GM12878 (cell line): ENCODE results near the gene CNTNAP5.

Experiments
- CBFB ChIP-seq: IDR thresholded peaks from 2 replicates; pipeline ENCODE4 v1.6.1; 2016; ENCODE audit warnings: antibody characterized with exemption, low read depth
- CREM ChIP-seq: IDR thresholded peaks from 2 replicates; pipeline ENCODE4 v1.6.1; 2014; ENCODE audit warnings: antibody characterized with exemption, low read depth
- EGR1 ChIP-seq, 2 experiments: IDR thresholded peaks; 1 replicate in 1 of 2; 2 replicates in 1 of 2; pipeline ENCODE4 v1.6.1; 2011 to 2012; ENCODE audit warnings: low read depth in 2 of 2, low read length in 2 of 2, borderline replicate concordance in 1 of 2, mild to moderate bottlenecking in 1 of 2, moderate library complexity in 1 of 2
- EP300 ChIP-seq, 2 experiments: fragments of 150-350 bp in 1 of 2; IDR thresholded peaks; 2 replicates each; pipeline ENCODE4 v1.6.1; 2011 to 2012; ENCODE audit warnings: low read depth in 2 of 2, low read length in 2 of 2, borderline replicate concordance in 1 of 2, improper control_type of control experiment in 1 of 2, inconsistent platforms in 1 of 2; ENCODE audit not compliant: control insufficient read depth in 1 of 2
- ESRRA ChIP-seq: IDR thresholded peaks from 2 replicates; pipeline ENCODE4 v1.6.1; 2012; ENCODE audit warnings: mild to moderate bottlenecking, low read length, improper control_type of control experiment
- EZH2 ChIP-seq: IDR thresholded peaks from 2 replicates; pipeline ENCODE4 v1.6.1; 2012; ENCODE audit warnings: low read depth, mild to moderate bottlenecking, control low read depth, inconsistent platforms, low read length, borderline replicate concordance; ENCODE audit not compliant: control insufficient read depth
- GABPA ChIP-seq: IDR thresholded peaks from 2 replicates; pipeline ENCODE4 v1.6.1; 2014; ENCODE audit warnings: antibody characterized with exemption, low read depth, mild to moderate bottlenecking, inconsistent platforms
- KDM1A ChIP-seq: fragments of 200-600 bp; sonication (generic); IDR thresholded peaks from 2 replicates; pipeline ENCODE4 v1.6.1; 2016; ENCODE audit warnings: borderline replicate concordance
- NR2C1 ChIP-seq: fragments of 450-650 bp; IDR thresholded peaks from 2 replicates; pipeline ENCODE4 v1.6.1; 2017; ENCODE audit warnings: antibody characterized with exemption, mild to moderate bottlenecking, moderate library complexity
- POLR2A ChIP-seq: IDR thresholded peaks from 2 replicates; pipeline ENCODE4 v1.6.1; 2011; ENCODE audit warnings: low read depth, mild to moderate bottlenecking, low read length
- TF ChIP-seq, protein P1 (sequence below), 3 experiments: IDR thresholded peaks in 2 of 3; conservative IDR thresholded peaks in 1 of 3; 2 replicates each; pipeline ENCODE4 v1.5.1; 2011; ENCODE audit warnings: low read depth in 3 of 3, low read length in 3 of 3, mild to moderate bottlenecking in 3 of 3, control low read depth in 2 of 3, moderate library complexity in 2 of 3, inconsistent platforms in 1 of 3, mixed read lengths in 1 of 3; ENCODE audit not compliant: control insufficient read depth in 2 of 3, insufficient read depth in 1 of 3; ENCODE audit errors: extremely low read depth in 1 of 3
- TF ChIP-seq, protein P2 (sequence below): IDR thresholded peaks from 2 replicates; pipeline ENCODE4 v1.6.1; 2012; ENCODE audit warnings: mild to moderate bottlenecking, low read depth, low read length
- TF ChIP-seq, protein P3 (sequence below): IDR thresholded peaks from 2 replicates; pipeline ENCODE4 v1.6.1; 2011; ENCODE audit warnings: mild to moderate bottlenecking, low read depth, low read length, moderate library complexity; ENCODE audit not compliant: insufficient replicate concordance

DNA sequence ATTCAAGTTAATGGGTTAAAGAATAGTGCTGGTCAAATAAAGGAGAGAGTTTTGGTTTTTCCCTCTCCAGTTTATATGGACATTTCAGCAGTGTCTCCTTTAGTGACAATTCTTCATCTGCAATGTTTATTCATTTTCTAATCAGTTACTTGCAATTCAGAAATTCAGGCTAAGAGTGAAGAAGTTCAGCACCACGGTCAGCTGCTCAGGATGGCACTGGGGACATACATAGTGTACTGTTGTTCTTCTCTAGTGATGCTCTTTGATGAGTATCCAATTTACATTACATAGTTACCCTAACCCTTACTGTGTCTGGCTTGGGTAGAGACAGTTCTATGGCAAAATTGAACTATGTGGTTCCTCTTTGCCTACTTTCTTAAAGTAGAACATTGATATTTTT, 412.7 kb downstream of the CNTNAP5 start:
- TF ChIP-seq GABPA (no peak), ESRRA (no peak), CREM (no peak), EGR1 (IDR thresholded peaks at IDR 0.05; ENCODE audit: borderline replicate concordance in 1 of 2, low read depth in 2 of 2, low read length in 2 of 2) (no peak), EP300 (IDR thresholded peaks at IDR 0.05; ENCODE audit: borderline replicate concordance in 1 of 2, control insufficient read depth in 1 of 2, low read depth in 2 of 2, low read length in 2 of 2) (no peak), EZH2 (no peak), NR2C1 (no peak), KDM1A (no peak), POLR2A (no peak), CBFB (no peak)
- TF ChIP-seq, protein P1, sequence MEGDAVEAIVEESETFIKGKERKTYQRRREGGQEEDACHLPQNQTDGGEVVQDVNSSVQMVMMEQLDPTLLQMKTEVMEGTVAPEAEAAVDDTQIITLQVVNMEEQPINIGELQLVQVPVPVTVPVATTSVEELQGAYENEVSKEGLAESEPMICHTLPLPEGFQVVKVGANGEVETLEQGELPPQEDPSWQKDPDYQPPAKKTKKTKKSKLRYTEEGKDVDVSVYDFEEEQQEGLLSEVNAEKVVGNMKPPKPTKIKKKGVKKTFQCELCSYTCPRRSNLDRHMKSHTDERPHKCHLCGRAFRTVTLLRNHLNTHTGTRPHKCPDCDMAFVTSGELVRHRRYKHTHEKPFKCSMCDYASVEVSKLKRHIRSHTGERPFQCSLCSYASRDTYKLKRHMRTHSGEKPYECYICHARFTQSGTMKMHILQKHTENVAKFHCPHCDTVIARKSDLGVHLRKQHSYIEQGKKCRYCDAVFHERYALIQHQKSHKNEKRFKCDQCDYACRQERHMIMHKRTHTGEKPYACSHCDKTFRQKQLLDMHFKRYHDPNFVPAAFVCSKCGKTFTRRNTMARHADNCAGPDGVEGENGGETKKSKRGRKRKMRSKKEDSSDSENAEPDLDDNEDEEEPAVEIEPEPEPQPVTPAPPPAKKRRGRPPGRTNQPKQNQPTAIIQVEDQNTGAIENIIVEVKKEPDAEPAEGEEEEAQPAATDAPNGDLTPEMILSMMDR (IDR thresholded peaks at IDR 0.05 in 2 of 3, conservative IDR thresholded peaks at IDR 0.05 in 1 of 3; ENCODE audit: control insufficient read depth in 2 of 3, extremely low read depth in 1 of 3, insufficient read depth in 1 of 3, low read depth in 3 of 3, low read length in 3 of 3), result no peak
- TF ChIP-seq, protein P2, sequence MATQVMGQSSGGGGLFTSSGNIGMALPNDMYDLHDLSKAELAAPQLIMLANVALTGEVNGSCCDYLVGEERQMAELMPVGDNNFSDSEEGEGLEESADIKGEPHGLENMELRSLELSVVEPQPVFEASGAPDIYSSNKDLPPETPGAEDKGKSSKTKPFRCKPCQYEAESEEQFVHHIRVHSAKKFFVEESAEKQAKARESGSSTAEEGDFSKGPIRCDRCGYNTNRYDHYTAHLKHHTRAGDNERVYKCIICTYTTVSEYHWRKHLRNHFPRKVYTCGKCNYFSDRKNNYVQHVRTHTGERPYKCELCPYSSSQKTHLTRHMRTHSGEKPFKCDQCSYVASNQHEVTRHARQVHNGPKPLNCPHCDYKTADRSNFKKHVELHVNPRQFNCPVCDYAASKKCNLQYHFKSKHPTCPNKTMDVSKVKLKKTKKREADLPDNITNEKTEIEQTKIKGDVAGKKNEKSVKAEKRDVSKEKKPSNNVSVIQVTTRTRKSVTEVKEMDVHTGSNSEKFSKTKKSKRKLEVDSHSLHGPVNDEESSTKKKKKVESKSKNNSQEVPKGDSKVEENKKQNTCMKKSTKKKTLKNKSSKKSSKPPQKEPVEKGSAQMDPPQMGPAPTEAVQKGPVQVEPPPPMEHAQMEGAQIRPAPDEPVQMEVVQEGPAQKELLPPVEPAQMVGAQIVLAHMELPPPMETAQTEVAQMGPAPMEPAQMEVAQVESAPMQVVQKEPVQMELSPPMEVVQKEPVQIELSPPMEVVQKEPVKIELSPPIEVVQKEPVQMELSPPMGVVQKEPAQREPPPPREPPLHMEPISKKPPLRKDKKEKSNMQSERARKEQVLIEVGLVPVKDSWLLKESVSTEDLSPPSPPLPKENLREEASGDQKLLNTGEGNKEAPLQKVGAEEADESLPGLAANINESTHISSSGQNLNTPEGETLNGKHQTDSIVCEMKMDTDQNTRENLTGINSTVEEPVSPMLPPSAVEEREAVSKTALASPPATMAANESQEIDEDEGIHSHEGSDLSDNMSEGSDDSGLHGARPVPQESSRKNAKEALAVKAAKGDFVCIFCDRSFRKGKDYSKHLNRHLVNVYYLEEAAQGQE, result peak; percentile 71
- TF ChIP-seq, protein P3, sequence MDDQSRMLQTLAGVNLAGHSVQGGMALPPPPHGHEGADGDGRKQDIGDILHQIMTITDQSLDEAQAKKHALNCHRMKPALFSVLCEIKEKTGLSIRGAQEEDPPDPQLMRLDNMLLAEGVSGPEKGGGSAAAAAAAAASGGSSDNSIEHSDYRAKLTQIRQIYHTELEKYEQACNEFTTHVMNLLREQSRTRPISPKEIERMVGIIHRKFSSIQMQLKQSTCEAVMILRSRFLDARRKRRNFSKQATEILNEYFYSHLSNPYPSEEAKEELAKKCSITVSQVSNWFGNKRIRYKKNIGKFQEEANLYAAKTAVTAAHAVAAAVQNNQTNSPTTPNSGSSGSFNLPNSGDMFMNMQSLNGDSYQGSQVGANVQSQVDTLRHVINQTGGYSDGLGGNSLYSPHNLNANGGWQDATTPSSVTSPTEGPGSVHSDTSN, result no peak
